M059J (cell line): ENCODE results near the gene COPS4. TPM values are rescaled to one million over a fixed set of nuclear protein-coding genes. Genes with fewer than 3 reads are reported as not detected.
A peak's percentile ranks its signal among the peaks of the same experiment; 100 is the strongest.
"Not testable (repeated sequence)": the region's sequence is repeated elsewhere in the genome, so short reads cannot be mapped to it uniquely, and the experiment has no call there.

Experiments
- DNase-seq: peaks from one replicate; pipeline ENCODE4 v3.0.0-alpha.2; 2012; ENCODE audit warnings: low read depth
- total RNA-seq: library from RNA; depleted of rRNA; stranded (reverse); fragments of >200 nt; shearing (Covaris generic); gene quantifications from 2 replicates; pipeline ENCODE4 v1.2.3, GENCODE V29; 2014; rRNA removed

Gene COPS4
- 84.6 and 85.8 TPM in 2 replicates for total RNA-seq

DNA sequence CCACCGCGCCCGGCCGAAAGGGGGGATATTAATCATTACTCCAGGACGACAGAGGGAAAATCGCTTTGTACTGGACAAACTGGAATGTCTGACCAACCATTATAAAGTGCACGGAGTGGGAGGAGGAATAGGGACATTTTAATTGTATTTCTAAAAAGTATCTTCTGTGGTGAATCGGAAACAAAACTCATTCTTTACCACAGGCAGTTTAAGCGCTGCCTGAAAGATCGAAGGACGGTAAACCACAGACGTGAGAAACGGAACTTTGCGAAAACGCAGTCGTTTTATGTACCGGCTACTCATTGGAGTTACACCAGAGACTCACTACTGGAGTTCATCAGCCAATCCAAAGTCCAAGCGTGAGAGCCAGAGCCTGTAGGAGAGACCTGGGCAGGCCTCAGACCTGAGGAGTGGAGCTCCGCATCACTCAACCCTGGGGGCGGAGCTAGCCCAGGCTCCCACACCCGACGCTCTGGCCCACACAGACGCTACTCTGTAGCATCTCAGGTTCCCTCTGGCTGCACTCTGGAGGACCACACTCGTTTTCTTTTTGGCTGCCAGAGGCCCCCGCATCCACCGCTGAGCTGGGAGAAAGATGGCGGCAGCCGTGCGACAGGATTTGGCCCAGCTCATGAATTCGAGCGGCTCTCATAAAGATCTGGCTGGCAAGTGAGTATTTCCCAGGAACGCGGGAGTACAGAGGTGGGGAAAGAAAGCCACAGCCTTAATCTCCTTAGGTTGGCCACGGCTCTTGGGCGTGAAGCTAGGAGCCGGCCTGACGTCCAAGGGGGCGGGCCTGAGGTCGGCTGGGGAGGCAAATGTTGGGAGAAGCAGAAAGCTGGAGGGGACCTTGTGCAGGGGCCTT, at the start of gene COPS4:
TSS of gene COPS4 (plus strand) at position 554 of the 865 bp plus-strand sequence. CDS start at position 596, 42 bp downstream.
- peak; percentile 99 for DNase-seq

GRCh38 chr4:82987519-82987918, 47.5 kb upstream of the COPS4 start:
- DNase-seq: not testable (repeated sequence)

- DNase-seq: peak; percentile 83
Measured at GRCh38 chr4:82988323-82988832, 46.6 kb upstream of the COPS4 start.

- DNase-seq: peak; percentile 34
Measured at GRCh38 chr4:82989575-82990429, 45.2 kb upstream of the COPS4 start.

GRCh38 chr4:82994834-82995233, 40.1 kb upstream of the COPS4 start:
- DNase-seq: no peak

GRCh38 chr4:82998898-82999297, 36.1 kb upstream of the COPS4 start:
- no peak for DNase-seq

- DNase-seq: no peak
Measured at GRCh38 chr4:83002329-83002728, 32.7 kb upstream of the COPS4 start.

DNA sequence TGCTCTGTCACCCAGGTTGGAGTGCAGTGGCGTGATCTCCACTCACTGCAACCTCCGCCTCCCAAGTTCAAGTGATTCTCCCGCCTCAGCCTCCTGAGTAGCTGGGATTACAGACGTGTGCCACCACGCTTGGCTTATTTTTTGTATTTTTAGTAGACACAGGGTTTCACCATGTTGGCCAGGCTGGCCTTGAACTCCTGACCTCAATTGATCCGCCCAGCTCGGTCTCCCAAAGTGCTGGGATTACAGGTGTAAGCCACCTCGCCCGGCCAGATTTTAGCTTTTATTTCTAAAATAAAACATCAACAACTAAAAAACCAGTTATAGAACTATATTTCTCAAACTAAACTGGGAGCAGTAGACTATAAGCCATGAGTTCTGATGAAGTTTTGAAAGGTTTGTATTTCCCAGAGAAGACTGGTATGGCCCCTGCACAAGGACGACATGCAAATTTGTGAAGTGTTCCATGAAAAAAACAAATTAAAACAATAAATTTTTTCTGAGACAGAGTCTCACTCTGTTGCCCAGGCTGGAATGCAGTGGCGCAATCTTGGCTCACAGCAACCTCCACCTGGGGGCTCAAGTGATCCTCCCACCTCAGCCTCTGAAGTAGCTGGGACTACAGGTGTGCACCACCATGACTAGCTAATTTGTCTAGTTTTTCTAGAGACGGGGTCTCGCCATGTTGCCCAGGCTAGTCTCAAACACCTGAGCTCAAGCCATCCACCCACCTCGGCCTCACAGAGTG, 31.8 kb upstream of the COPS4 start:
- DNase-seq: not testable (repeated sequence)

DNA sequence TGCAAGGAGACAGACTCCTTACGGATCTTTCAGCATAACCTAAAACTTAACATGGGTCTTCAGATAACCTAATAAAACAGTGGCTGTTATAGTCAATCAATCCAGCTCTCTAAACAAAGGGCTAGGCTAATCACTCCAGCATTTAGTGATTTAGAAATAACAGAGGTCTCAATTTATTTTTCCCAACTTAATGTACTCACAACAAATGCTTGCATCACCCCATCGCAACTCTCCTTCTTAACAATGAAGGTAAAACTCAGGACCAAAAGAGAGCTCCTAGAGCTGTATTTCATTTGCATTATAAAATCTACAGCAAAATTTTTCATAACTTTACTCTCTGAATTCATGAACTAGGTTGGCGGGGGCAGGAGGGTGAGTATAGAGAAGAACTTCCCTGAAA, 25.5 kb upstream of the COPS4 start:
- DNase-seq: no peak

DNA sequence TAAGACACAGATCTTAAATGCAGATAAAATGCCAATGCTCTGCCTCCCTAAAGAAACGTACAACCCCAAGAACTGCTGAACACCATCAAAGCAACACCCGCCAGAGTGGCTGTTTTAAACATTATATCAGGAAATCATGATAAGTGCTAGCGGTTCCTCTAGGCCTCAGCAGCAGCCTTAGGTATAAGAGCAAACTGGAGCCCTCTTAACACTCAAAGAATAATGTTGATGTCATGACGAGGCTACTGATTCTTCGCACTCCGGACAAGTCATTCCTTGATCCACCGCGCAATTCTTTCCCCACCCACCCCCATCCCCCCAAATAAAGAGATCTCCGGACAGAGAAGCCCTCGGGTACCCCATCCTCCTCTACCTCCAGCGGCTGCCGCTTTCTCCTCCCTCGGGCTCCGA, 24.9 kb upstream of the COPS4 start:
- peak; percentile 36 for DNase-seq

- DNase-seq: peak; percentile 70
Measured at GRCh38 chr4:83010522-83011318, 24.3 kb upstream of the COPS4 start, which contains the start of gene LIN54. LIN54 (minus strand) TSS chr4:83010823; CDS start chr4:82984844, 25,979 bp downstream.

DNA sequence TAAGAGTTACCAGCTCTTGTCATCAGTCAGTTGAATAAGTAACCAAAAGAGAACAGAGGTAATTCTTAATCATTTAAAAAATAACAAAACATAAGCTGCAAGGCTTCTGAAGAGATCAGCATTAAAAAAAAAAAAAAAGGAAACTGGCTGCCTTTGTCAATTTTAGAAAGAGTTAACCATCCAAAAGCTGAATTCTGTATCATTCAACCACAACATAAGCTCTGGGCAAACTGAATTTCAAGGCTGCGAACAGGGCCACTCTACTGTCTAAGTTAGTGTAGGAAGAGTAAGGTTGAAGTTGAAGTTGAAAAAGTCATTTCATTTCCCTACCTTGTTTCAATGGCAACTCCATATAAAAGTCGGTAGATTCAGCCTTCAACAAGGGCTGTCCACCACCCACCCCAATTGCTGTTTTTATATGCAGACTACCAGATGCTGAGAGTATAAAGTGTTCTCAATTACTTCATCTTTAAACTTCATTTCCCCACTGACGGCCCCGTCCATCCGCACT, 23.2 kb upstream of the COPS4 start:
- no peak for DNase-seq

DNA sequence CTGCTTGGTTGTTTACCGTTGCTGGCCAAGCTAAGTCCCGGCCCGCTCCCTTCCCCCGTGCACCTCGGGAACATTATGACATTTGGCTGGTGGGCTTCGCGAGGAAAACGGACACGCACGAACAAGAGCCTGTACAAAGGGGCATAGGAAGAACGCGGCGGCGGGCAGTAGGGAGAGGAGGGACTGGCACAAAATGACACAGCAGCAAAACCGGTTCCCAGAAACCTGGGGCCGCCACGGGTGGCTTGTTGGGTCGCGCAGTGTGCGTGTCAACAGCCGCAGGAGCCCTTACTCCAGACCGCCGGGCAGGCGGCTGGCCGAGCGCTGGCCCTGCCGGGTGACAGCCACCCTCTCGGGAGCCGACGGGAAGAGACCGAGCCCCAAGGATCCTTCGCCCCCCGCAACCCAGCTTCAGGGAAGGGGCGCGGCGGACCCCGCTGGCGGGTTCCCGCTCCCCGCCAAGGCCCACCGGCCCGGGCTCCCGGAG, 22.7 kb upstream of the COPS4 start:
- DNase-seq: peak; percentile 40

DNA sequence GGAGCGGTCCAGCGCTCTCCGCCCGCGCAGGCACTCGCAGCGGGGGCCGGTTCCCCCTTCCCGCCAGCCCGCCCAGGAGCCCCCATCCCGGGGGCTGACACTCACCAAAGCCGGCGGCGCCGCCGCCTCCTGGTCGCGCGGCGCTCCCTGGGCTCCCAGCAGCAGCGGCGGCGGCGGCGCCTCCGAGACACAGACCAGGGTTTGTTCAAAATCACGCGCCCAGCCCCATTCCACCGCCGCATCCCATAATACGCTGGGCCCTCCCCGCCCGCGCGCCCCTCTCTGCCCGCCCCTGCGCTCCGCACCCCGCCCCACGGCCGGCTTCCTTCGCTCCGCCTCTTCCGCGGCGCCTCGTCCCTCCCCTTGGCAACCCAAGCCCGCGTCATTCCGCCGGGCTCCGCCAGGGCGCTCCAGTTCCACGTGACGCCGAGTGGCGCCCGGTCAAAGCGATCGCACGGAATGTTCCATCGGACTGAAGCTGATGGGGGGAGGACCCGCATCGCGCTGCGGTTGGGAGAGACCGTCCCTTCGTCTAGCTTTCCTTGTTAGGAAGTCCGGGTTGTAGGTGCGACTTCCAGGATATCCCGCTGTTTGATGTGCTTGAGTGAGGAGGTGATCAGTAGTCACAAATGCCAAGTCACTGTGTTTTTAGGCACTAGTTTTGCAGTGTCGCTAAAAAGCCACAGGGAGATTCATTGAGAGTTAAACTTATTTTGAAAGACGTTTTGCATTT, 22.1 kb upstream of the COPS4 start:
- peak; percentile 92 for DNase-seq

- no peak for DNase-seq
Measured at GRCh38 chr4:83013420-83013867, 21.5 kb upstream of the COPS4 start.

DNA sequence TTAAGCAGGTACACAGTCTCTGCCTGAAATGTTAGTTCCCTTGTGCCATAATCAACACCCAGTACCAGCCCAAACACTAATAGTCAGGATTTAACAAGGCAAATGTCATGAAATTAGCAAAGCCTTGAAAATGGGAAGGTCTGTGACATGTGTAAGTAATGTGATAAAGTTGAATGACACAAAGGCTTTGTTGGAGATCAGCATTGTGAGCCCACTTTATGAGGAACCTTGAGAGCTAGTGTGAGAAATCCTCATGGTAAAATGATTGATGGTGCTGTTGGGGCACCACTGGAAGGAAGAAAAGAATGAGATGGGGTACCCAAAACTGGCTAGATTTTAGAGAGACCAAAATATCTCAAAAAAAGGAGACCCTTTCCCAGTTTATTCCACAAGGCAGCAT, 21.1 kb upstream of the COPS4 start:
- no peak for DNase-seq

DNA sequence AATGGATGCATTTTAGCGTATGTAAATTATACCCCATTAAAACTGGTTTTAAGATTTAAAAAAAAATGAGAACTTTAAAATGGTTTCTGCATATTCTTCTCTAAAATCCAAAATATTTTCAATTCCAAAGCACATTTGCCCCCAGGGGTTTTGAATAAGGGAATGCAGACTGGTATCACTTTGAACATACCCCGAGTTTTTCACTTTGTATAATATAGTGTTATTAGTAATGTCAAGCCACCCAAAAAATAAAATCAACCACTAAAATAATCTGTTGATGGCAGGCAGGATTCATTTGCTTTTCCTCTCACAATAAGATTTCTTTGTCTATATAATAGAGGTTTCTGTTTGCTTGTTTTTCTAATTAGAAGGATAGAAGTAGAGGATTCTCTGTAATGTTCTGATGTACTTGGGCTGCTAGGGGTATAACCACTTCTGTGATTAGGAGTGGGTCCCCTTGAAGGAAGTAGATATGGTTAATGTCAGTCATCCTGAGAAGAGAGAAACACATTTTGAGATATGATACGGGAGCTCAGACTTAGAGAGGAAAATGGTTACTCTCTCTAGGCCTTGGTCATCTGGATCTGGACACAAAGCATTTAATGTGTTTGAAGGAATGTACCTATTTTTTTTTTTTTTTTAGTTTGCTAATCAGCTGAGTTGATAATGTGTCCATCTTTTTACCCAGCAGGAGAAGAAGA, 15.0 kb upstream of the COPS4 start:
- no peak for DNase-seq

- DNase-seq: no peak
Measured at GRCh38 chr4:83022724-83023450, 12.1 kb upstream of the COPS4 start.
